ENCODE results near the gene SYNJ1. TPM values are rescaled to one million over a fixed set of nuclear protein-coding genes. Genes with fewer than 3 reads are reported as not detected.
"Not testable (repeated sequence)": the region's sequence is repeated elsewhere in the genome, so short reads cannot be mapped to it uniquely, and the experiment has no call there.

Gene SYNJ1
- total and polyA plus RNA-seq, 8 donors: 15.3 to 26.5 (median 18.1) TPM

- Histone ChIP-seq H3K4me1 (no peaks in the 10 kb centered on the region), H3K27me3 (no peaks in the 10 kb centered on the region), H3K4me3 (no peak overlapping the region), H3K9me3 (no peaks in the 10 kb centered on the region), H3K27ac (no peak overlapping the region), H3K36me3 (peaks cover 0 to 59% of the 10 kb centered on the region in 2 donors)
- no peak for TF ChIP-seq CTCF (IDR thresholded peaks at IDR 0.05)
- DNase-seq: no peak
- intact Hi-C loops (cut with DNase I): no loop called here
- ATAC-seq: peak; percentile 46
Measured at GRCh38 chr21:32682696-32683474, 44.9 kb downstream of the SYNJ1 start.

DNA sequence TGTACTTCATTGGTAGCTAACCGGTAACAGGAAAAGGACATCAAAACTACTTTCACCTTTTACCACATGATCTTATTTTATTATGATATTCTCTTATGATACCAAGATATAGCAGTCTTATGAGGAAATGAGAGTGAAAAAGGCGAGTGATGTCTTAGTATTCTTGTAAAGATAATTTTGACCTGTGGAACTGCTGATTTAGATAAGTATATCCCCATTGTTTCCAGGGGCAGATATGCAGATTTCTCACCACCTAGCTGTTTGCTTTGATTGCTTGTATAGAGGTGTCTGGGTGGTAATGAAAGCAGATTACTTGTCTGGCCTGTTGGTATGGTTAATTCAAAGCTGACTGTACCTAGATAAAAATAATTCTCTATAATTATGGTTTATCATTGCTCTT, 53.1 kb downstream of the SYNJ1 start:
- H3K36me3 ChIP-seq: peaks cover 0 to 74% of the 10 kb centered on the region in 2 donors
- no peaks in the 10 kb centered on the region for H3K4me1 ChIP-seq
- no peak for DNase-seq
- no peak for ATAC-seq
- H3K9me3 ChIP-seq: no peaks in the 10 kb centered on the region
- no peaks in the 10 kb centered on the region for H3K27me3 ChIP-seq
- TF ChIP-seq CTCF (IDR thresholded peaks at IDR 0.05): no peak
- H3K27ac ChIP-seq: no peak overlapping the region
- intact Hi-C loops (cut with DNase I): no loop called here
- no peak overlapping the region for H3K4me3 ChIP-seq

DNA sequence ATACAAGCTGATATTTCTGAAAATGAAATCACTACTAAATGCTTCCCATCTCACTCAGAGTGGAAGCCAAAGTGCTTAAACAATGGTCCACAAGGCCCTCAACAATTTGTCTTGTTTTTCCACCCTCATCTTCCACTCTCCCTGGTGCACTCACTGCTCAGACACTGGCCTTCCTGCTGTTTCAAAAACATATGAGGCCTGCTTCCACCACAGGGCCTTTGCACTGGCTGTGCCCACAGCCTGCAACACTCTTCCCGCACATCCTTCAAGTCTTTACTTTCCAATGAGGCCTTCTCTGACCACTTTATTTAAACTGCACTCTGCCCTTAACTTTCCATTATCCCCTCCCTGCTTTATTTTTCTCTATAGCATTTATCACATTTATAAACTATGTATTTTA, 53.8 kb downstream of the SYNJ1 start:
- Histone ChIP-seq H3K4me3 (no peak overlapping the region), H3K4me1 (no peaks in the 10 kb centered on the region), H3K27me3 (no peaks in the 10 kb centered on the region), H3K27ac (no peak overlapping the region), H3K9me3 (no peaks in the 10 kb centered on the region), H3K36me3 (peaks cover 0 to 80% of the 10 kb centered on the region in 2 donors)
- no peak for DNase-seq
- no peak for TF ChIP-seq CTCF (IDR thresholded peaks at IDR 0.05)
- ATAC-seq: no peak
- intact Hi-C loops (cut with DNase I): no loop called here

DNA sequence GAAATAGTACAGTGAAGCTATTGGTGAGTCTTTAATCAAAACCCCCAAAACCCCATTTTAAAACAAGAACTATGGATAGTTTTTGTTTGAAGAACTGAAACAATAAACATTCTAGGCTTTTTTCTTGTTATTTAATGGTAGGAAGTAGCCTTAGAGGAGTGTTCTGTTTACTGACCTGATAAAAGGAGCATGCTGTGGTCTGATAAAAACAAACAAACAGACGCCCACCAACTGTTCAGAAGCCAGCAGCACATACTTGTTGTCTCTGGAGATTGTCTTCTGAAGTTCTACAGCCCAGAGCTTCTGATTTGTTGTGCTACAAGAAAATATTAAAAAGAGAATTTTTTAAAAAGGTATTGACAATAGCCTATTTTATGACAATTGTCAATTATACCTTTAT, 61.6 kb downstream of the SYNJ1 start:
- no peak for ATAC-seq
- intact Hi-C loops (cut with DNase I): no loop called here
- Histone ChIP-seq H3K4me1 (no peaks in the 10 kb centered on the region), H3K27ac (no peak overlapping the region), H3K27me3 (no peaks in the 10 kb centered on the region), H3K9me3 (peaks cover 0 to 20% of the 10 kb centered on the region in 2 donors), H3K36me3 (peaks cover 0 to 95% of the 10 kb centered on the region in 2 donors), H3K4me3 (no peak overlapping the region)
- DNase-seq: no peak
- TF ChIP-seq CTCF (IDR thresholded peaks at IDR 0.05): no peak

DNA sequence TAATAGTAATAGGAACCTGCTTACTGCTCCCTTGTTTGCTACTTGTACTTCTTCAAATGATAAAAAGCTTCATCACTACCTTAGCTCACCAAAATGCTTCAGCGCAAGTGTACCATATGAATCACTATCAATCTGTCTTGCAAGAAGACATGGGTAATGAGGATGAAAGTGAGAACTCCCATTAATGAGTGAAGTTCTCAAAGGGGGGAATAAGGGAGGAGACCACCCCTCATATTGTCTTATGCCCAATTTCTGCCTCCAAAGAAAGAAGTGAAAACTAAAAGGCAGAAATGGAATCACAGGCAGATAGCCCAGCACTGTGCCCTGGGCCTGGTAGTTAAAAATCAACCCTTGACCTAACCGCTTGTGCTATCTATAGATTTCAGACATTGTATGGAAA, 63.7 kb downstream of the SYNJ1 start:
- DNase-seq; H3K4me3 ChIP-seq; ATAC-seq; H3K27ac ChIP-seq; intact Hi-C loops (cut with DNase I); H3K4me1 ChIP-seq; H3K27me3 ChIP-seq: not testable (repeated sequence)
- Histone ChIP-seq H3K36me3 (peaks cover 0 to 97% of the 10 kb centered on the region in 2 donors), H3K9me3 (peaks cover 0 to 20% of the 10 kb centered on the region in 2 donors)

DNA sequence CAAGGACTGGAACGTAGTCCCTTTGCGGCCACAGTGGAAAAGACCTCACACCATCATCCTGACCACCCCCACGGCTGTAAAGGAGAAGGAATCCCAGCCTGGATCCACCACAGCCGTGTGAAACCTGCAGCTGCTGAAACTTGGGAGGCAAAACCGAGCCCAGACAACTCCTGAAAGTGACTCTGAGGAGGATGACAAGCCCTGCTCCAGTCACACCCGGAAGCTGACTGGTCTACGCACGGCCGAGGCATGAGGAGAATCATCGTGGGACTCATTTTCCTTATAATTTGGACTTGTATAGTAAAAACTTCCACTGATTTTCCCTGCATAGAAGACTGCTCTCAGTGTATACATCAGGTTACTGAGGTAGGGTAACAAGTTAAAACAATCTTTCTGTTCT, 65.8 kb downstream of the SYNJ1 start:
- H3K27me3 ChIP-seq; H3K4me1 ChIP-seq; H3K4me3 ChIP-seq; DNase-seq; intact Hi-C loops (cut with DNase I); ATAC-seq; H3K27ac ChIP-seq: not testable (repeated sequence)
- peaks cover 0 to 20% of the 10 kb centered on the region in 2 donors for H3K9me3 ChIP-seq
- H3K36me3 ChIP-seq: peaks cover 0 to 99% of the 10 kb centered on the region in 2 donors

DNA sequence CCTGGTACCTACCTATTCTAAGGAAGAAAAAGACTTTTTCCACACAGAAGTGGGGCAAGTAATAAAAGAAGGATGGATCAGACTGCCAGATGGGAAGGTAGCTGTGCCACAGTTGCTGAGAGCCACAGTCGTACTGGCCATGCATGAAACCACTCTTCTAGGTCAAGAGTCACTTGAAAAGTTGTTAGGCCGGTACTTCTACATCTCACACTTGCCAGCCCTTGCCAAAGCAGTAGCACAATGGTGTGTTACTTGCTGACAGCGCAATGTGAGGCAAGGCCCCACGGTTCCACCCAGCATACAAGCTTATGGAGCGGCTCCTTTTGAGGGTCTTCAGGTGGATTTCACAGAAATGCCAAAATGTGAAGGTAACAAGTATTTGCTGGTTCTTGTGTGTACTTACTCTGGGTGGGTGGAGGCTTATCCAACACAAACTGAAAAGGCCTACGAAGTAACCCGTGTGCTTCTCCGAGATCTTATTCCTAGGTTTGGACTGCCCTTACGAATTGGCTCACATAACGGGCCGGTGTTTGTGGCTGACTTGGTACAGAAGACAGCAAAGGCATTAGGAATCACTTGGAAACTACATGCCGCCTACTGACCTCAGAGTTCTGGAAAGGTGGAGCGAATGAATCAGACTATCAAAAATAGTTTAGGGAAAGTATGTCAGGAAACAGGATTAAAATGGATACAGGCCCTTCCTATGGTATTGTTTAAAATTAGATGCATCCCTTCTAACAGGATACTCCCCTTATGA, 66.6 kb downstream of the SYNJ1 start:
- peak; percentile 52 for ATAC-seq
- peaks cover 0 to 99% of the 10 kb centered on the region in 2 donors for H3K36me3 ChIP-seq
- H3K4me1 ChIP-seq; intact Hi-C loops (cut with DNase I); H3K27me3 ChIP-seq; H3K4me3 ChIP-seq: not testable (repeated sequence)
- H3K9me3 ChIP-seq: peaks cover 0 to 20% of the 10 kb centered on the region in 2 donors
- DNase-seq: peak in 3 of 4 donors; percentile 24 to 69 (median 45)
- H3K27ac ChIP-seq: peak overlapping the region in 1 of 2 donors; percentile 7

Measured in left lung (tissue), 10 donors.